SIG-M5 (cell line): ENCODE results near the gene TPK1.
"Not testable (repeated sequence)": the region's sequence is repeated elsewhere in the genome, so short reads cannot be mapped to it uniquely, and the experiment has no call there.

ENCODE experiments used
- DNase-seq: peaks from one replicate; lab custom pipeline; 2025; lab: John Stamatoyannopoulos, UW

TPK1 gene

GRCh38 chr7:144474800-144475615, 360.8 kb downstream of the TPK1 start:
- no peak for DNase-seq

- DNase-seq = no peak
Measured at GRCh38 chr7:144474363-144474762, 361.5 kb downstream of the TPK1 start.

- no peak for DNase-seq
Measured at GRCh38 chr7:144473908-144474307, 361.9 kb downstream of the TPK1 start.

- DNase-seq = no peak
Measured at GRCh38 chr7:144470078-144470477, 365.8 kb downstream of the TPK1 start.

- no peak for DNase-seq
Measured at GRCh38 chr7:144468990-144469732, 366.7 kb downstream of the TPK1 start.

GRCh38 chr7:144459635-144460034, 376.2 kb downstream of the TPK1 start:
- no peak for DNase-seq

GRCh38 chr7:144455040-144455404, 380.8 kb downstream of the TPK1 start:
- no peak for DNase-seq

GRCh38 chr7:144454256-144455039, 381.4 kb downstream of the TPK1 start:
- no peak for DNase-seq

GRCh38 chr7:144452064-144452463, 383.8 kb downstream of the TPK1 start:
- no peak for DNase-seq

GRCh38 chr7:144445590-144445989, 390.3 kb downstream of the TPK1 start:
- DNase-seq = no peak

GRCh38 chr7:144439717-144440205, 396.1 kb downstream of the TPK1 start:
- no peak for DNase-seq

- DNase-seq = no peak
Measured at GRCh38 chr7:144438759-144439158, 397.1 kb downstream of the TPK1 start.

- no peak for DNase-seq
Measured at GRCh38 chr7:144437370-144438191, 398.3 kb downstream of the TPK1 start.

- no peak for DNase-seq
Measured at GRCh38 chr7:144436500-144436899, 399.4 kb downstream of the TPK1 start.

GRCh38 chr7:144428431-144428830, 407.4 kb downstream of the TPK1 start:
- no peak for DNase-seq

- not testable (repeated sequence) for DNase-seq
Measured at GRCh38 chr7:144427539-144427938, 408.3 kb downstream of the TPK1 start.

GRCh38 chr7:144418931-144419330, 416.9 kb downstream of the TPK1 start:
- DNase-seq = not testable (repeated sequence)

- no peak for DNase-seq
Measured at GRCh38 chr7:144416341-144416740, 419.5 kb downstream of the TPK1 start.

- DNase-seq = no peak
Measured at GRCh38 chr7:144415858-144416257, 420.0 kb downstream of the TPK1 start.

- no peak for DNase-seq
Measured at GRCh38 chr7:144414815-144415214, 421.0 kb downstream of the TPK1 start.

- no peak for DNase-seq
Measured at GRCh38 chr7:144410441-144410840, 425.4 kb downstream of the TPK1 start.

- DNase-seq = no peak
Measured at GRCh38 chr7:144408121-144408520, 427.7 kb downstream of the TPK1 start.
